Measurements from ENCODE around the gene LSS.

- TF ChIP-seq POLR2AphosphoS5 (IDR thresholded peaks at IDR 0.05), result no peak
- no peak for TF ChIP-seq EZH2 (IDR thresholded peaks at IDR 0.05; ENCODE audit: borderline replicate concordance, insufficient read depth, low read length, poor library complexity, severe bottlenecking)
- TF ChIP-seq, protein P1, sequence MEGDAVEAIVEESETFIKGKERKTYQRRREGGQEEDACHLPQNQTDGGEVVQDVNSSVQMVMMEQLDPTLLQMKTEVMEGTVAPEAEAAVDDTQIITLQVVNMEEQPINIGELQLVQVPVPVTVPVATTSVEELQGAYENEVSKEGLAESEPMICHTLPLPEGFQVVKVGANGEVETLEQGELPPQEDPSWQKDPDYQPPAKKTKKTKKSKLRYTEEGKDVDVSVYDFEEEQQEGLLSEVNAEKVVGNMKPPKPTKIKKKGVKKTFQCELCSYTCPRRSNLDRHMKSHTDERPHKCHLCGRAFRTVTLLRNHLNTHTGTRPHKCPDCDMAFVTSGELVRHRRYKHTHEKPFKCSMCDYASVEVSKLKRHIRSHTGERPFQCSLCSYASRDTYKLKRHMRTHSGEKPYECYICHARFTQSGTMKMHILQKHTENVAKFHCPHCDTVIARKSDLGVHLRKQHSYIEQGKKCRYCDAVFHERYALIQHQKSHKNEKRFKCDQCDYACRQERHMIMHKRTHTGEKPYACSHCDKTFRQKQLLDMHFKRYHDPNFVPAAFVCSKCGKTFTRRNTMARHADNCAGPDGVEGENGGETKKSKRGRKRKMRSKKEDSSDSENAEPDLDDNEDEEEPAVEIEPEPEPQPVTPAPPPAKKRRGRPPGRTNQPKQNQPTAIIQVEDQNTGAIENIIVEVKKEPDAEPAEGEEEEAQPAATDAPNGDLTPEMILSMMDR (IDR thresholded peaks at IDR 0.05; ENCODE audit: poor library complexity, severe bottlenecking), result no peak
Observed at GRCh38 chr21:46149205-46149901, 79.2 kb downstream of the LSS start.

Data from neural cell (in vitro differentiated cells).